WTC11 (cell line): ENCODE measurements around the gene TSPO2. TPM values are rescaled to one million over a fixed set of nuclear protein-coding genes. Genes with fewer than 3 reads are reported as not detected.

Experiments used
- ATAC-seq: fragments of 200-7000 bp; cut with Tn5 transposase; 2 replicates; pipeline ENCODE4 v1.10.0; 2021; ENCODE audit warnings: mild to moderate bottlenecking, moderate library complexity
- CTCF ChIA-PET: fragments of 300-600 bp; sonication (Branson Sonifier 250); formaldehyde crosslinking; loops from one replicate; lab custom pipeline; 2021; ENCODE audit warnings: antibody characterized with exemption; lab: Charles Lee
- POLR2A ChIA-PET: fragments of 350-600 bp; sonication (Branson Sonifier 250); formaldehyde crosslinking; loops from one replicate; lab custom pipeline; 2021; ENCODE audit warnings: antibody characterized with exemption; lab: Charles Lee
- DNase-seq: peaks from one replicate; pipeline ENCODE4 v3.0.0; 2021; ENCODE audit warnings: low spot score
- H3K27ac Mint-ChIP-seq: 2 replicates; pipeline ENCODE4 v1.8.0; 2021; ENCODE audit warnings: mixed read lengths
- H3K27me3 Mint-ChIP-seq: 2 replicates; pipeline ENCODE4 v1.8.0; 2021; ENCODE audit warnings: low read depth, mild to moderate bottlenecking, moderate library complexity, mixed read lengths
- H3K36me3 Mint-ChIP-seq: 2 replicates; pipeline ENCODE4 v1.8.0; 2021; ENCODE audit warnings: mixed read lengths
- H3K4me1 Mint-ChIP-seq: 2 replicates; pipeline ENCODE4 v1.8.0; 2022; ENCODE audit warnings: mixed read lengths
- H3K4me3 Mint-ChIP-seq: 2 replicates; pipeline ENCODE4 v1.8.0; 2021; ENCODE audit warnings: mild to moderate bottlenecking, moderate library complexity, mixed read lengths
- H3K9me3 Mint-ChIP-seq: 2 replicates; pipeline ENCODE4 v1.8.0; 2021; ENCODE audit warnings: mixed read lengths
- ARID4B ChIP-seq: sonication (generic); formaldehyde crosslinking; IDR thresholded peaks from 2 replicates; pipeline ENCODE4 v1.8.0; 2023; ENCODE audit warnings: missing genetic modification reagents, mild to moderate bottlenecking, borderline replicate concordance
- ATF2 ChIP-seq: sonication (generic); formaldehyde crosslinking; IDR thresholded peaks from 2 replicates; pipeline ENCODE4 v1.8.1; 2022; ENCODE audit warnings: low read depth, missing genetic modification reagents, borderline replicate concordance
- E2F1 ChIP-seq: sonication (generic); formaldehyde crosslinking; IDR thresholded peaks from 2 replicates; pipeline ENCODE4 v1.8.0; 2022; ENCODE audit warnings: mild to moderate bottlenecking, missing genetic modification reagents
- E2F4 ChIP-seq: sonication (generic); formaldehyde crosslinking; IDR thresholded peaks from 2 replicates; pipeline ENCODE4 v1.8.1; 2022; ENCODE audit warnings: low read depth, mild to moderate bottlenecking, moderate library complexity, missing genetic modification reagents, borderline replicate concordance
- NR2C2 ChIP-seq: sonication (generic); formaldehyde crosslinking; IDR thresholded peaks from 2 replicates; pipeline ENCODE4 v1.8.0; 2022; ENCODE audit warnings: mild to moderate bottlenecking, missing genetic modification reagents
- PRRX2 ChIP-seq: fragments of 250-450 bp; sonication (Bioruptor Pico); IDR thresholded peaks from 2 replicates; pipeline ENCODE4 v1.8.0; 2021; ENCODE audit warnings: mild to moderate bottlenecking
- SMAD3 ChIP-seq: sonication (generic); formaldehyde crosslinking; IDR thresholded peaks from 2 replicates; pipeline ENCODE4 v1.8.0; 2022; ENCODE audit warnings: missing genetic modification reagents, mild to moderate bottlenecking, borderline replicate concordance
- ZNF416 ChIP-seq: fragments of 250-450 bp; sonication (Bioruptor Pico); IDR thresholded peaks from 2 replicates; pipeline ENCODE4 v1.9.0; 2021; ENCODE audit warnings: mild to moderate bottlenecking, inconsistent platforms
- total RNA-seq: library from RNA; stranded (reverse); gene quantifications from 3 replicates; pipeline ENCODE4 v1.2.3, GENCODE V29; 2021
- TF ChIP-seq, protein P1 (sequence below): fragments of 250-450 bp; sonication (Bioruptor Pico); IDR thresholded peaks from 2 replicates; pipeline ENCODE4 v1.8.0; 2021; ENCODE audit warnings: mild to moderate bottlenecking
- TF ChIP-seq, protein P2 (sequence below): sonication (generic); formaldehyde crosslinking; IDR thresholded peaks from 2 replicates; pipeline ENCODE4 v1.8.0; 2022; ENCODE audit warnings: missing genetic modification reagents
- TF ChIP-seq, protein P3 (sequence below): sonication (generic); formaldehyde crosslinking; IDR thresholded peaks from 2 replicates; pipeline ENCODE4 v1.8.0; 2022; ENCODE audit warnings: mild to moderate bottlenecking, missing genetic modification reagents
- TF ChIP-seq, protein P4 (sequence below): sonication (generic); formaldehyde crosslinking; IDR thresholded peaks from 2 replicates; pipeline ENCODE4 v1.8.0; 2022; ENCODE audit warnings: mild to moderate bottlenecking, missing genetic modification reagents

TSPO2 gene
- total RNA-seq, 1 experiment from 2014 or later = not detected

- TF ChIP-seq ARID4B (CRISPR knock-in tag) (no peak), ZNF416 (CRISPR knock-in tag) (no peak)
Observed at GRCh38 chr6:41027241-41027640, 15.0 kb upstream of the TSPO2 start (continued).

- H3K36me3 Mint-ChIP-seq = no peaks in the 10 kb centered on the region
- H3K4me3 Mint-ChIP-seq = peak overlapping the region; percentile 64
- H3K27me3 Mint-ChIP-seq = no peaks in the 10 kb centered on the region; the same call in 1 of the 2 replicates
- H3K9me3 Mint-ChIP-seq = no peaks in the 10 kb centered on the region
- no peak overlapping the region for H3K27ac Mint-ChIP-seq
- DNase-seq (peak; percentile 87), ATAC-seq (peak; percentile 86)
- POLR2A ChIA-PET = interaction anchor here (0.8 to 1.5 kb wide), 4 partner anchors 11 to 134 kb away, joined by 3 to 6 read pairs (median 4); partner anchors contain the start of gene UNC5CL
- CTCF ChIA-PET = interaction anchor here (0.6 to 3.2 kb wide), 71 partner anchors 10 to 1093 kb away, joined by 3 to 97 read pairs (median 4); partner anchors contain the start of genes LRFN2, NFYA, OARD1 and TSPO2
- H3K4me1 Mint-ChIP-seq = peaks cover 23% of the 10 kb centered on the region
- no peak for TF ChIP-seq PRRX2 (CRISPR knock-in tag)
- no peak for TF ChIP-seq ATF2 (CRISPR knock-in tag)
- TF ChIP-seq E2F4 = no peak; the same call in 1 of the 2 replicates
- TF ChIP-seq ZNF416 (CRISPR knock-in tag) = no peak
- TF ChIP-seq, protein P1, sequence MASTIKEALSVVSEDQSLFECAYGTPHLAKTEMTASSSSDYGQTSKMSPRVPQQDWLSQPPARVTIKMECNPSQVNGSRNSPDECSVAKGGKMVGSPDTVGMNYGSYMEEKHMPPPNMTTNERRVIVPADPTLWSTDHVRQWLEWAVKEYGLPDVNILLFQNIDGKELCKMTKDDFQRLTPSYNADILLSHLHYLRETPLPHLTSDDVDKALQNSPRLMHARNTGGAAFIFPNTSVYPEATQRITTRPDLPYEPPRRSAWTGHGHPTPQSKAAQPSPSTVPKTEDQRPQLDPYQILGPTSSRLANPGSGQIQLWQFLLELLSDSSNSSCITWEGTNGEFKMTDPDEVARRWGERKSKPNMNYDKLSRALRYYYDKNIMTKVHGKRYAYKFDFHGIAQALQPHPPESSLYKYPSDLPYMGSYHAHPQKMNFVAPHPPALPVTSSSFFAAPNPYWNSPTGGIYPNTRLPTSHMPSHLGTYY (CRISPR knock-in tag) = no peak
- no peak for TF ChIP-seq SMAD3 (CRISPR knock-in tag)
- TF ChIP-seq, protein P2, sequence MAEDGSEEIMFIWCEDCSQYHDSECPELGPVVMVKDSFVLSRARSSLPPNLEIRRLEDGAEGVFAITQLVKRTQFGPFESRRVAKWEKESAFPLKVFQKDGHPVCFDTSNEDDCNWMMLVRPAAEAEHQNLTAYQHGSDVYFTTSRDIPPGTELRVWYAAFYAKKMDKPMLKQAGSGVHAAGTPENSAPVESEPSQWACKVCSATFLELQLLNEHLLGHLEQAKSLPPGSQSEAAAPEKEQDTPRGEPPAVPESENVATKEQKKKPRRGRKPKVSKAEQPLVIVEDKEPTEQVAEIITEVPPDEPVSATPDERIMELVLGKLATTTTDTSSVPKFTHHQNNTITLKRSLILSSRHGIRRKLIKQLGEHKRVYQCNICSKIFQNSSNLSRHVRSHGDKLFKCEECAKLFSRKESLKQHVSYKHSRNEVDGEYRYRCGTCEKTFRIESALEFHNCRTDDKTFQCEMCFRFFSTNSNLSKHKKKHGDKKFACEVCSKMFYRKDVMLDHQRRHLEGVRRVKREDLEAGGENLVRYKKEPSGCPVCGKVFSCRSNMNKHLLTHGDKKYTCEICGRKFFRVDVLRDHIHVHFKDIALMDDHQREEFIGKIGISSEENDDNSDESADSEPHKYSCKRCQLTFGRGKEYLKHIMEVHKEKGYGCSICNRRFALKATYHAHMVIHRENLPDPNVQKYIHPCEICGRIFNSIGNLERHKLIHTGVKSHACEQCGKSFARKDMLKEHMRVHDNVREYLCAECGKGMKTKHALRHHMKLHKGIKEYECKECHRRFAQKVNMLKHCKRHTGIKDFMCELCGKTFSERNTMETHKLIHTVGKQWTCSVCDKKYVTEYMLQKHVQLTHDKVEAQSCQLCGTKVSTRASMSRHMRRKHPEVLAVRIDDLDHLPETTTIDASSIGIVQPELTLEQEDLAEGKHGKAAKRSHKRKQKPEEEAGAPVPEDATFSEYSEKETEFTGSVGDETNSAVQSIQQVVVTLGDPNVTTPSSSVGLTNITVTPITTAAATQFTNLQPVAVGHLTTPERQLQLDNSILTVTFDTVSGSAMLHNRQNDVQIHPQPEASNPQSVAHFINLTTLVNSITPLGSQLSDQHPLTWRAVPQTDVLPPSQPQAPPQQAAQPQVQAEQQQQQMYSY (CRISPR knock-in tag) = no peak
- TF ChIP-seq NR2C2 = no peak
- TF ChIP-seq E2F1 = no peak
- TF ChIP-seq, protein P3, sequence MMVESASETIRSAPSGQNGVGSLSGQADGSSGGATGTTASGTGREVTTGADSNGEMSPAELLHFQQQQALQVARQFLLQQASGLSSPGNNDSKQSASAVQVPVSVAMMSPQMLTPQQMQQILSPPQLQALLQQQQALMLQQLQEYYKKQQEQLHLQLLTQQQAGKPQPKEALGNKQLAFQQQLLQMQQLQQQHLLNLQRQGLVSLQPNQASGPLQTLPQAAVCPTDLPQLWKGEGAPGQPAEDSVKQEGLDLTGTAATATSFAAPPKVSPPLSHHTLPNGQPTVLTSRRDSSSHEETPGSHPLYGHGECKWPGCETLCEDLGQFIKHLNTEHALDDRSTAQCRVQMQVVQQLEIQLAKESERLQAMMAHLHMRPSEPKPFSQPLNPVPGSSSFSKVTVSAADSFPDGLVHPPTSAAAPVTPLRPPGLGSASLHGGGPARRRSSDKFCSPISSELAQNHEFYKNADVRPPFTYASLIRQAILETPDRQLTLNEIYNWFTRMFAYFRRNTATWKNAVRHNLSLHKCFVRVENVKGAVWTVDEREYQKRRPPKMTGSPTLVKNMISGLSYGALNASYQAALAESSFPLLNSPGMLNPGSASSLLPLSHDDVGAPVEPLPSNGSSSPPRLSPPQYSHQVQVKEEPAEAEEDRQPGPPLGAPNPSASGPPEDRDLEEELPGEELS (CRISPR knock-in tag) = no peak
- TF ChIP-seq, protein P4, sequence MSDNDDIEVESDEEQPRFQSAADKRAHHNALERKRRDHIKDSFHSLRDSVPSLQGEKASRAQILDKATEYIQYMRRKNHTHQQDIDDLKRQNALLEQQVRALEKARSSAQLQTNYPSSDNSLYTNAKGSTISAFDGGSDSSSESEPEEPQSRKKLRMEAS (CRISPR knock-in tag) = peak; percentile 80; the same call in 1 of the 2 replicates
Observed at GRCh38 chr6:41027799-41028560, 14.3 kb upstream of the TSPO2 start.
